Erythroblast (primary cell): Measurements from ENCODE around the gene NFKBIA.

Experiments
- GATA1 ChIP-seq: IDR thresholded peaks from 2 replicates; pipeline ENCODE4 v1.6.1; 2011; ENCODE audit warnings: low read depth, mild to moderate bottlenecking, control low read depth, low read length, moderate library complexity
- POLR2A ChIP-seq: IDR thresholded peaks from 2 replicates; pipeline ENCODE4 v1.6.1; 2011; ENCODE audit warnings: mild to moderate bottlenecking, low read length

DNA sequence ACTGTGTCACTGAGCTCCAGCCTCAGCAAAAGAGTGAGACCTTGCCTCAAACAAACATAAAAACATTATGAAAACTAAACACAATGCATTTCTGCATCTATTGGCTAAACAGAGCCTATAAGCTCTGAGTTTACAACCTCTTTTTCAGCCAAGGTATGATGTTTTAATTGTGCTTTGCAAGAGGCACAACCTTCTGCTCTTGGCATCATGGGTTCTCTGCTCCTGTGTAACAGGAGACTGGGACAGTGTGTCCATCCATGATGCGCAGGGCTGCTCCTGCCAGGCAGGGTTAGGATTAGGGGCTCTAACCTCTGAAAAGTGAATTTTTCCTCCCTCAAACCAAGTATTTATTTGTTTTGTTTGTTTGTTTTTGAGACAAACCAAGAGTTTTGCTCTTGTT lies 5.0 kb upstream of the NFKBIA start:
- TF ChIP-seq POLR2A, result no peak
- TF ChIP-seq GATA1, result no peak
